HCT116 (cell line): ENCODE data around the gene OTUD5. TPM values are rescaled to one million over a fixed set of nuclear protein-coding genes. Genes with fewer than 3 reads are reported as not detected.

Source experiments
- ATAC-seq: fragments of 200-7000 bp; cut with Tn5 transposase; 2 replicates; pipeline ENCODE4 v1.9.1; 2020; ENCODE audit warnings: mild to moderate bottlenecking, moderate library complexity
- BruUV-seq: library from RNA; stranded (reverse); fragments of 400-500 nt; replicated peaks from 2 replicates; lab custom pipeline; 2021; lab: Mats Ljungman, UMichigan
- CTCF ChIA-PET: fragments of 300-600 bp; sonication (Branson Sonifier 250); formaldehyde crosslinking; loops from one replicate; lab custom pipeline; 2021; ENCODE audit warnings: antibody characterized with exemption; lab: Charles Lee
- POLR2A ChIA-PET: fragments of 300-600, 350-600 bp; sonication (Branson Sonifier 250); formaldehyde crosslinking; loops from one replicate; lab custom pipeline; 2021; ENCODE audit warnings: antibody characterized with exemption; lab: Charles Lee
- RAD21 ChIA-PET, 2 experiments: fragments of 300-600 bp; sonication (Branson Sonifier 250); formaldehyde crosslinking; loops; one replicate each; lab custom pipeline; 2023; ENCODE audit warnings: low total read pairs in 2 of 2; ENCODE audit not compliant: uncharacterized antibody in 2 of 2, unreplicated experiment in 2 of 2, low non-redundant PET in 1 of 2; lab: Charles Lee
- DNase-seq: peaks from one replicate; pipeline ENCODE4 v3.0.0-alpha.2; 2010; ENCODE audit warnings: low read depth, low spot score
- H2AFZ ChIP-seq: fragments of 200-600 bp; shearing (Covaris generic), sonication (generic); 2 replicates; pipeline ENCODE4 v1.6.1; 2017; ENCODE audit warnings: low read depth, mixed run types, mixed read lengths, antibody characterized with exemption, low read length; ENCODE audit not compliant: poor library complexity, severe bottlenecking
- H3K27ac ChIP-seq: 2 replicates; pipeline ENCODE4 v1.5.1; 2012; ENCODE audit warnings: low read depth, low read length
- H3K27me3 ChIP-seq: fragments of 200-600 bp; sonication (generic); 2 replicates; pipeline ENCODE4 v1.6.1; 2016; ENCODE audit warnings: mixed run types, low read length, mixed read lengths; ENCODE audit not compliant: insufficient read depth
- H3K36me3 ChIP-seq, 2 experiments: fragments of 200-500 bp in 1 of 2; fragments of 200-600 bp in 1 of 2; sonication (Bioruptor generic) in 1 of 2; sonication (generic) in 1 of 2; 2 replicates each; pipeline versions ENCODE4 v1.5.1 to v1.6.1; 2014 to 2016; ENCODE audit warnings: low read length in 2 of 2, inconsistent platforms in 1 of 2, mixed read lengths in 1 of 2, mixed run types in 1 of 2; ENCODE audit not compliant: insufficient read depth in 2 of 2, control insufficient read depth in 1 of 2
- H3K4me1 ChIP-seq, 2 experiments: fragments of 200-600 bp in 1 of 2; sonication (generic) in 1 of 2; 2 replicates each; pipeline versions ENCODE4 v1.5.1 to v1.6.1; 2012 to 2017; ENCODE audit warnings: low read length in 2 of 2, inconsistent platforms in 1 of 2, mild to moderate bottlenecking in 1 of 2, mixed read lengths in 1 of 2, mixed run types in 1 of 2, moderate library complexity in 1 of 2; ENCODE audit not compliant: insufficient read depth in 2 of 2, control insufficient read depth in 1 of 2
- H3K4me2 ChIP-seq: fragments of 200-600 bp; sonication (generic); 2 replicates; pipeline ENCODE4 v1.6.1; 2017; ENCODE audit warnings: mixed run types, low read length, mixed read lengths
- H3K4me3 ChIP-seq, 2 experiments: fragments of 200-600 bp in 1 of 2; sonication (generic) in 1 of 2; replicated peaks in 1 of 2; 2 replicates each; pipeline ENCODE4 v1.5.1; 2011 to 2016; ENCODE audit warnings: low read length in 2 of 2, control low read depth in 1 of 2, low read depth in 1 of 2, mild to moderate bottlenecking in 1 of 2, mixed read lengths in 1 of 2, mixed run types in 1 of 2
- H3K79me2 ChIP-seq: fragments of 200-600 bp; sonication (generic); 2 replicates; pipeline ENCODE4 v1.6.1; 2017; ENCODE audit warnings: mild to moderate bottlenecking, mixed run types, low read length, moderate library complexity, mixed read lengths; ENCODE audit not compliant: insufficient read depth
- H3K9ac ChIP-seq: fragments of 200-600 bp; sonication (generic); 2 replicates; pipeline ENCODE4 v1.6.1; 2016; ENCODE audit warnings: low read length, mixed read lengths
- H3K9me2 ChIP-seq: fragments of 200-600 bp; sonication (generic), shearing (Covaris generic); 2 replicates; pipeline ENCODE4 v1.6.1; 2017; ENCODE audit warnings: mixed run types, mild to moderate bottlenecking, moderate library complexity; ENCODE audit not compliant: insufficient read depth
- H3K9me3 ChIP-seq, 2 experiments: fragments of 200-500 bp in 1 of 2; fragments of 200-600 bp in 1 of 2; sonication (Bioruptor generic) in 1 of 2; sonication (generic) in 1 of 2; 2 replicates each; pipeline ENCODE4 v1.6.1; 2014 to 2017; ENCODE audit warnings: low read length in 2 of 2, mixed read lengths in 2 of 2, inconsistent platforms in 1 of 2, low read depth in 1 of 2, mild to moderate bottlenecking in 1 of 2, mixed run types in 1 of 2, moderate library complexity in 1 of 2; ENCODE audit not compliant: control insufficient read depth in 1 of 2, insufficient read depth in 1 of 2
- H4K20me1 ChIP-seq: fragments of 200-600 bp; sonication (generic), shearing (Covaris generic); 2 replicates; pipeline ENCODE4 v1.6.1; 2017; ENCODE audit warnings: mixed run types, mild to moderate bottlenecking, moderate library complexity; ENCODE audit not compliant: insufficient read depth
- CEBPB ChIP-seq: IDR thresholded peaks from 2 replicates; pipeline ENCODE4 v1.6.1; 2012; ENCODE audit warnings: low read depth
- CTCF ChIP-seq, 3 experiments: fragments of 200-600 bp in 1 of 3; sonication (generic) in 1 of 3; IDR thresholded peaks in 2 of 3; conservative IDR thresholded peaks in 1 of 3; 2 replicates each; pipeline ENCODE4 v1.5.1; 2012 to 2017; ENCODE audit warnings: low read depth in 2 of 3, low read length in 2 of 3, antibody characterized with exemption in 1 of 3, borderline replicate concordance in 1 of 3, control low read depth in 1 of 3, mild to moderate bottlenecking in 1 of 3, mixed read lengths in 1 of 3, mixed run types in 1 of 3, moderate library complexity in 1 of 3; ENCODE audit not compliant: insufficient read depth in 1 of 3
- EGR1 ChIP-seq: IDR thresholded peaks from 2 replicates; pipeline ENCODE4 v1.6.1; 2012; ENCODE audit warnings: low read depth
- EZH2 ChIP-seq: fragments of 200-600 bp; sonication (generic); IDR thresholded peaks from 2 replicates; pipeline ENCODE4 v1.6.1; 2017; ENCODE audit warnings: antibody characterized with exemption, mixed run types
- EZH2phosphoT487 ChIP-seq: fragments of 200-600 bp; IDR thresholded peaks from 2 replicates; pipeline ENCODE4 v1.6.1; 2018; ENCODE audit warnings: antibody characterized with exemption, borderline replicate concordance
- JUND ChIP-seq: IDR thresholded peaks from 2 replicates; pipeline ENCODE4 v1.6.1; 2012
- POLR2A ChIP-seq: IDR thresholded peaks from 2 replicates; pipeline ENCODE4 v1.7.0; 2011; ENCODE audit warnings: borderline replicate concordance; ENCODE audit not compliant: insufficient read depth, insufficient read length; ENCODE audit errors: extremely low read depth
- POLR2AphosphoS5 ChIP-seq: IDR thresholded peaks from 2 replicates; pipeline ENCODE4 v1.6.1; 2011; ENCODE audit warnings: mild to moderate bottlenecking, low read depth, low read length, moderate library complexity
- RAD21 ChIP-seq: IDR thresholded peaks from 2 replicates; pipeline ENCODE4 v1.6.1; 2012; ENCODE audit warnings: low read depth, mild to moderate bottlenecking
- REST ChIP-seq: IDR thresholded peaks from 2 replicates; pipeline ENCODE4 v1.6.1; 2012; ENCODE audit warnings: low read depth
- SIN3A ChIP-seq: IDR thresholded peaks from 2 replicates; pipeline ENCODE4 v1.6.1; 2012; ENCODE audit warnings: low read depth
- SP1 ChIP-seq: IDR thresholded peaks from 2 replicates; pipeline ENCODE4 v1.6.1; 2012; ENCODE audit warnings: low read depth
- TCF7L2 ChIP-seq: IDR thresholded peaks from 2 replicates; pipeline ENCODE4 v1.7.0; 2011; ENCODE audit warnings: borderline replicate concordance, inconsistent platforms; ENCODE audit not compliant: insufficient read depth, insufficient read length; ENCODE audit errors: extremely low read depth
- ZFX ChIP-seq: fragments of 450-650 bp; IDR thresholded peaks from 2 replicates; pipeline ENCODE4 v1.6.1; 2017
- ZNF274 ChIP-seq: fragments of 200-500 bp; sonication (Bioruptor generic); IDR thresholded peaks from 2 replicates; pipeline ENCODE4 v1.6.1; 2014; ENCODE audit warnings: mild to moderate bottlenecking, low read depth, low read length, inconsistent platforms
- intact Hi-C: fragments of 100-400 bp; cut with micrococcal nuclease; formaldehyde crosslinking; loops from 2 replicates; pipeline ENCODE4 v1.10.0; 2022
- total RNA-seq: library from RNA; stranded (reverse); gene quantifications from one replicate; pipeline ENCODE4 v1.2.1, GENCODE V29; 2021; ENCODE audit not compliant: unreplicated experiment
- TF ChIP-seq, protein P1 (sequence below): IDR thresholded peaks from 2 replicates; pipeline ENCODE4 v1.6.1; 2011; ENCODE audit warnings: mild to moderate bottlenecking, low read length, moderate library complexity; ENCODE audit not compliant: insufficient replicate concordance; ENCODE audit errors: extremely low read depth

The OTUD5 gene
- total RNA-seq, 1 experiment from 2014 or later: 42.6 TPM

GRCh38 chrX:48920718-48921104 lies 36.7 kb downstream of the OTUD5 start:
- no peaks in the 10 kb centered on the region for H3K9me3 ChIP-seq
- ChIA-PET CTCF (no interaction called here), POLR2A (no interaction called here), RAD21 (no interaction called here)
- no peaks in the 10 kb centered on the region for H3K9me2 ChIP-seq
- peaks cover 6 to 7% of the 10 kb centered on the region in 2 experiments; a peak in 3 of 4 replicates for H3K36me3 ChIP-seq
- BruUV-seq: no TSS peak
- H3K79me2 ChIP-seq: peaks cover 18% of the 10 kb centered on the region
- H4K20me1 ChIP-seq: no peaks in the 10 kb centered on the region
- intact Hi-C loops: no loop called here
- H3K9ac ChIP-seq: no peak overlapping the region
- ATAC-seq (no peak), DNase-seq (no peak)
- no peak overlapping the region for H2AFZ ChIP-seq
- no peaks in the 10 kb centered on the region for H3K27me3 ChIP-seq
- H3K27ac ChIP-seq: no peak overlapping the region
- H3K4me1 ChIP-seq: peaks cover 5 to 19% of the 10 kb centered on the region in 2 experiments; a peak in 2 of 4 replicates
- no peak overlapping the region for H3K4me2 ChIP-seq
- TF ChIP-seq SP1 (no peak), EGR1 (no peak), POLR2AphosphoS5 (no peak), REST (no peak), RAD21 (no peak), CTCF (IDR thresholded peaks at IDR 0.05 in 2 of 3, conservative IDR thresholded peaks at IDR 0.05 in 1 of 3; ENCODE audit: borderline replicate concordance in 1 of 3, insufficient read depth in 1 of 3, low read depth in 2 of 3, low read length in 2 of 3) (no peak), EZH2phosphoT487 (no peak), EZH2 (no peak), SIN3A (no peak), POLR2A (no peak), ZNF274 (no peak), TCF7L2 (no peak), JUND (no peak), ZFX (no peak), CEBPB (no peak)
- TF ChIP-seq, protein P1, sequence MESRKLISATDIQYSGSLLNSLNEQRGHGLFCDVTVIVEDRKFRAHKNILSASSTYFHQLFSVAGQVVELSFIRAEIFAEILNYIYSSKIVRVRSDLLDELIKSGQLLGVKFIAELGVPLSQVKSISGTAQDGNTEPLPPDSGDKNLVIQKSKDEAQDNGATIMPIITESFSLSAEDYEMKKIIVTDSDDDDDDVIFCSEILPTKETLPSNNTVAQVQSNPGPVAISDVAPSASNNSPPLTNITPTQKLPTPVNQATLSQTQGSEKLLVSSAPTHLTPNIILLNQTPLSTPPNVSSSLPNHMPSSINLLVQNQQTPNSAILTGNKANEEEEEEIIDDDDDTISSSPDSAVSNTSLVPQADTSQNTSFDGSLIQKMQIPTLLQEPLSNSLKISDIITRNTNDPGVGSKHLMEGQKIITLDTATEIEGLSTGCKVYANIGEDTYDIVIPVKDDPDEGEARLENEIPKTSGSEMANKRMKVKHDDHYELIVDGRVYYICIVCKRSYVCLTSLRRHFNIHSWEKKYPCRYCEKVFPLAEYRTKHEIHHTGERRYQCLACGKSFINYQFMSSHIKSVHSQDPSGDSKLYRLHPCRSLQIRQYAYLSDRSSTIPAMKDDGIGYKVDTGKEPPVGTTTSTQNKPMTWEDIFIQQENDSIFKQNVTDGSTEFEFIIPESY: no peak
- no peak overlapping the region for H3K4me3 ChIP-seq
